PFSK-1 (cell line): ENCODE results near the gene NFIC.

Source experiments
- SIN3A ChIP-seq: IDR thresholded peaks from 2 replicates; pipeline ENCODE4 v1.6.1; 2012; ENCODE audit warnings: mild to moderate bottlenecking, low read length, moderate library complexity, borderline replicate concordance; ENCODE audit not compliant: insufficient read depth
- TAF1 ChIP-seq: IDR thresholded peaks from 2 replicates; pipeline ENCODE4 v1.6.1; 2012; ENCODE audit warnings: low read length, control low read depth, borderline replicate concordance; ENCODE audit not compliant: insufficient read depth

DNA sequence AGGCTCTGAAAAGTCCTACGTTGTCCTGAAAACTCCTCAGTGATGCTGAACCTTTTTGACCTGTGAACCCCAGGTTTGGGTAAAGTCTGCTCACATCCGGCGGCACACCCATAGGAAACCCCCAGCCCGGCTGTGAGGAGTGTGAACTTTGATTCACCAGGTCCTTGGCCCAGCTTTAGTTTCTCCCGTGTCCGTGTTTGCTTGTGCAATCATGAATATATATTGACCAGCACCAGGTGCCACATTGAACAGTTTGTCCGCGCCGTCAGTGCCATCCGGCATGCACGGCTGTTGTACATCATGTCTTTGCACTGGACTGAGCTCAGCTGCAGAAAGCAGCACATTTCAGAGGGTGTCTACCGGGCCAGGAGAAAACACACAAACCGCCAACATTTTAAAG lies 45.3 kb downstream of the NFIC start:
- TF ChIP-seq TAF1 (no peak), SIN3A (no peak)
